Neural progenitor cell (in vitro differentiated cells): ENCODE measurements around the gene SEC22A. TPM values are rescaled to one million over a fixed set of nuclear protein-coding genes. Genes with fewer than 3 reads are reported as not detected.

Experiments used
- DNase-seq: peaks from one replicate; pipeline ENCODE4 v3.0.0-alpha.2; 2016; ENCODE audit warnings: low spot score
- H2AFZ ChIP-seq: fragments of 200-600 bp; sonication (generic); replicated peaks from 2 replicates; pipeline ENCODE4 v1.6.1; 2016; ENCODE audit warnings: antibody characterized with exemption
- H3F3A ChIP-seq: fragments of 200-600 bp; sonication (generic); 2 replicates; pipeline ENCODE4 v1.6.1; 2016; ENCODE audit warnings: antibody characterized with exemption, low read depth
- H3K27ac ChIP-seq: fragments of 200-600 bp; sonication (generic); 2 replicates; pipeline ENCODE4 v1.5.1; 2016; ENCODE audit warnings: mild to moderate bottlenecking
- H3K27me3 ChIP-seq: fragments of 200-600 bp; sonication (generic); 2 replicates; pipeline ENCODE4 v1.6.1; 2016; ENCODE audit warnings: mild to moderate bottlenecking, moderate library complexity
- H3K36me3 ChIP-seq: fragments of 200-600 bp; sonication (generic); 2 replicates; pipeline ENCODE4 v1.5.1; 2016
- H3K4me1 ChIP-seq: fragments of 200-600 bp; sonication (generic); 2 replicates; pipeline ENCODE4 v1.6.1; 2016; ENCODE audit warnings: mixed run types
- H3K4me2 ChIP-seq: fragments of 200-600 bp; sonication (generic); 2 replicates; pipeline ENCODE4 v1.6.1; 2016
- H3K4me3 ChIP-seq: fragments of 200-600 bp; sonication (generic); 2 replicates; pipeline ENCODE4 v1.5.1; 2016
- H3K79me2 ChIP-seq: fragments of 200-600 bp; sonication (generic); 2 replicates; pipeline ENCODE4 v1.6.1; 2016; ENCODE audit warnings: low read depth
- H3K9ac ChIP-seq: fragments of 200-600 bp; sonication (generic); 2 replicates; pipeline ENCODE4 v1.6.1; 2016
- H3K9me3 ChIP-seq: fragments of 200-600 bp; sonication (generic); 2 replicates; pipeline ENCODE4 v1.5.1; 2016; ENCODE audit warnings: low read depth
- H4K20me1 ChIP-seq: fragments of 200-600 bp; sonication (generic); 2 replicates; pipeline ENCODE4 v1.6.1; 2016; ENCODE audit warnings: low read depth
- H3K27ac Mint-ChIP-seq: 3 replicates; pipeline ENCODE4 v1.8.0; 2021; ENCODE audit warnings: mixed read lengths
- H3K27me3 Mint-ChIP-seq: 2 replicates; pipeline ENCODE4 v1.8.0; 2022; ENCODE audit warnings: low read depth, mild to moderate bottlenecking, inconsistent platforms, moderate library complexity, mixed read lengths; ENCODE audit not compliant: insufficient read depth
- H3K36me3 Mint-ChIP-seq: 3 replicates; pipeline ENCODE4 v1.8.0; 2021; ENCODE audit warnings: mixed read lengths
- H3K4me1 Mint-ChIP-seq: 3 replicates; pipeline ENCODE4 v1.8.0; 2021; ENCODE audit warnings: mixed read lengths
- H3K4me3 Mint-ChIP-seq: 3 replicates; pipeline ENCODE4 v1.8.0; 2021; ENCODE audit warnings: mild to moderate bottlenecking, moderate library complexity, mixed read lengths
- H3K9me3 Mint-ChIP-seq: 3 replicates; pipeline ENCODE4 v1.8.0; 2020; ENCODE audit warnings: mixed read lengths
- EZH2 ChIP-seq: fragments of 200-600 bp; sonication (generic); IDR thresholded peaks from 2 replicates; pipeline ENCODE4 v1.6.1; 2017; ENCODE audit warnings: antibody characterized with exemption, mild to moderate bottlenecking, moderate library complexity
- EZH2phosphoT487 ChIP-seq: fragments of 200-600 bp; sonication (generic); IDR thresholded peaks from 2 replicates; pipeline ENCODE4 v1.6.1; 2017; ENCODE audit warnings: antibody characterized with exemption
- total RNA-seq: library from RNA; depleted of rRNA; stranded (reverse); fragments of >200 nt; gene quantifications from 2 replicates; pipeline ENCODE4 v1.2.3, GENCODE V29; 2015; ENCODE audit warnings: low replicate concordance
- TF ChIP-seq, protein P1 (sequence below): fragments of 200-600 bp; sonication (generic); IDR thresholded peaks from 2 replicates; pipeline ENCODE4 v1.5.1; 2017; ENCODE audit warnings: antibody characterized with exemption, mild to moderate bottlenecking

The SEC22A gene
- total RNA-seq, 1 donor from 2014 or later = 26.4 TPM

DNA sequence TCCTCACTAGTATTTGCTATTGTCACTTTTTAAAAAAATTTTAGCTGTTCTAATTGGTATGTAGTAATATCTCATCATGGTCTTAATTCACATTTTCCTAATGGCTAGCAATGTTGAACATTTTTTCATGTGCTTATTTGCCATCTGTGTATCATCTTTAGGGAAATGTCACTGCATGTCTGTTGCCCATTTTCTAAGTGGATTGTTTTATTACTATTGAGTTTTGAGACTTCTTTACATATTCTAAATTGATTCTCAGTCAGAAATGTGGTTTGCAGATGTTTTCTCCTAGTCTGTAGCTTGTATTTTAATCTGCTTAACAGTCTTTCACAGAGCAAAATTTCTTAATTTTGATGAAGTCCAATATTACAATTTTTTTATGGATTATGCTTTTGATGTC is 33.6 kb upstream of the SEC22A start:
- Mint-ChIP-seq H3K27me3 (peaks cover 4% of the 10 kb centered on the region), H3K9me3 (peaks cover 13% of the 10 kb centered on the region), H3K27ac (no peak overlapping the region), H3K36me3 (peaks cover 30% of the 10 kb centered on the region), H3K4me3 (no peak overlapping the region), H3K4me1 (peaks cover 20% of the 10 kb centered on the region)
- H3K79me2 ChIP-seq = no peaks in the 10 kb centered on the region
- peaks cover 5% of the 10 kb centered on the region for H3K27me3 ChIP-seq
- H3K27ac ChIP-seq = no peak overlapping the region
- peaks cover 4% of the 10 kb centered on the region for H3K9me3 ChIP-seq
- no peak for DNase-seq
- no peak overlapping the region for H2AFZ ChIP-seq
- H3F3A ChIP-seq = peaks cover 3% of the 10 kb centered on the region
- H3K36me3 ChIP-seq = no peaks in the 10 kb centered on the region
- peaks cover 11% of the 10 kb centered on the region for H3K4me1 ChIP-seq
- H3K9ac ChIP-seq = no peak overlapping the region
- no peak overlapping the region for H3K4me2 ChIP-seq
- peaks cover 13% of the 10 kb centered on the region for H4K20me1 ChIP-seq
- no peak overlapping the region for H3K4me3 ChIP-seq
- no peak for TF ChIP-seq EZH2phosphoT487
- TF ChIP-seq EZH2 = no peak
- TF ChIP-seq, protein P1, sequence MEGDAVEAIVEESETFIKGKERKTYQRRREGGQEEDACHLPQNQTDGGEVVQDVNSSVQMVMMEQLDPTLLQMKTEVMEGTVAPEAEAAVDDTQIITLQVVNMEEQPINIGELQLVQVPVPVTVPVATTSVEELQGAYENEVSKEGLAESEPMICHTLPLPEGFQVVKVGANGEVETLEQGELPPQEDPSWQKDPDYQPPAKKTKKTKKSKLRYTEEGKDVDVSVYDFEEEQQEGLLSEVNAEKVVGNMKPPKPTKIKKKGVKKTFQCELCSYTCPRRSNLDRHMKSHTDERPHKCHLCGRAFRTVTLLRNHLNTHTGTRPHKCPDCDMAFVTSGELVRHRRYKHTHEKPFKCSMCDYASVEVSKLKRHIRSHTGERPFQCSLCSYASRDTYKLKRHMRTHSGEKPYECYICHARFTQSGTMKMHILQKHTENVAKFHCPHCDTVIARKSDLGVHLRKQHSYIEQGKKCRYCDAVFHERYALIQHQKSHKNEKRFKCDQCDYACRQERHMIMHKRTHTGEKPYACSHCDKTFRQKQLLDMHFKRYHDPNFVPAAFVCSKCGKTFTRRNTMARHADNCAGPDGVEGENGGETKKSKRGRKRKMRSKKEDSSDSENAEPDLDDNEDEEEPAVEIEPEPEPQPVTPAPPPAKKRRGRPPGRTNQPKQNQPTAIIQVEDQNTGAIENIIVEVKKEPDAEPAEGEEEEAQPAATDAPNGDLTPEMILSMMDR = no peak

DNA sequence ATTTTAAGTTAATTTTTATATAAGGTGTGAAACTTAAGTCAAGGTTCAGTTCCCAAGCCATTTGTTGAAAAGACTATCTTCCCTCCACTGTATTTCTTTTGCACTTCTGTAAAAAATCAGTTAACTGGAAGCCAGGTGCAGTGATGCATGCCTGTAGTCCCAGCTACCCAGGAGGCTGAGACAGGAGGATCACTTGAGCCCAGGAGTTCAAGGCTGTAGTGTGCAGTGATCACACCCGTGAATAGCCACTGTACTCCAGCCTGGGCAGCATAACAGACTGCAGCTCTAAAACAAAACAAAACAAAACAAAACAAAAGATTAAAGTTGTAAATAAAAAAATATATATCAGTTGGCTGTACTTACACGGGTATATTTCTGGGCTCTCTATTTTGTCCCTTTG is 33.1 kb upstream of the SEC22A start:
- Mint-ChIP-seq H3K27me3 (peaks cover 4% of the 10 kb centered on the region), H3K9me3 (peaks cover 13% of the 10 kb centered on the region), H3K27ac (no peak overlapping the region), H3K36me3 (peaks cover 25% of the 10 kb centered on the region), H3K4me3 (no peak overlapping the region), H3K4me1 (peaks cover 20% of the 10 kb centered on the region)
- Histone ChIP-seq H3K36me3 (no peaks in the 10 kb centered on the region), H3F3A (peaks cover 3% of the 10 kb centered on the region), H3K9me3 (peaks cover 4% of the 10 kb centered on the region), H3K9ac (no peak overlapping the region), H3K27ac (no peak overlapping the region), H3K4me1 (peaks cover 11% of the 10 kb centered on the region), H3K4me2 (no peak overlapping the region), H4K20me1 (peaks cover 13% of the 10 kb centered on the region), H3K27me3 (peaks cover 5% of the 10 kb centered on the region), H2AFZ (no peak overlapping the region), H3K4me3 (no peak overlapping the region), H3K79me2 (no peaks in the 10 kb centered on the region)
- no peak for DNase-seq
- TF ChIP-seq EZH2 (no peak), EZH2phosphoT487 (no peak)
- TF ChIP-seq, protein P1 = no peak

DNA sequence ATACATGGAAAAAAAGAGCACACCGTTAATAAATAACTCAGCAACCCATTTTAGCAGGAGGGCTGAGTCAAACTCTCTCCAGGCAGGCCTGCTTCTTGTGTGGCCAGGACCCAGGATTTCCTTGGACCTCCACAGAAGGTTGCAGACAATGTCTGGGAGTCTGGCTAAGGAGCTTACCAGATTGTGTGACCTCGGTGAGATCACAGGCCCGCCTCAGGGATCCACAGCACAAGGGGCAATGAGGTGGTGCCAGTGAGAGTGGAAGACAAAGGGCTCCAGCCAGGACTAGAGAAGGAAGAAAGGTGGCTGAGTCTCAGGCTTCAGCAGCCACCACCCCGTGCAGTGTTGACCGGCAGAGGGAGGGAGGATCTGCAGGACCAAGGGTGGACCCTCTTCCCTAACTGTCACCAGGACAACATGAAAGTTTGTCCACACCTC is 32.2 kb upstream of the SEC22A start:
- no peak overlapping the region for H3K27ac ChIP-seq
- peaks cover 13% of the 10 kb centered on the region for H4K20me1 ChIP-seq
- H3K79me2 ChIP-seq = no peaks in the 10 kb centered on the region
- peaks cover 4% of the 10 kb centered on the region for H3K9me3 ChIP-seq
- no peak overlapping the region for H3K9ac ChIP-seq
- H3K4me2 ChIP-seq = no peak overlapping the region
- Mint-ChIP-seq H3K4me3 (no peak overlapping the region), H3K27ac (peak overlapping the region; percentile 23), H3K36me3 (peaks cover 18% of the 10 kb centered on the region), H3K4me1 (peaks cover 20% of the 10 kb centered on the region), H3K27me3 (peaks cover 4% of the 10 kb centered on the region), H3K9me3 (peaks cover 13% of the 10 kb centered on the region)
- no peaks in the 10 kb centered on the region for H3K36me3 ChIP-seq
- no peak overlapping the region for H2AFZ ChIP-seq
- DNase-seq = peak; percentile 88
- peaks cover 5% of the 10 kb centered on the region for H3K27me3 ChIP-seq
- no peak for TF ChIP-seq EZH2
- TF ChIP-seq EZH2phosphoT487 = no peak
- TF ChIP-seq, protein P1 = no peak
- peaks cover 3% of the 10 kb centered on the region for H3F3A ChIP-seq
- no peak overlapping the region for H3K4me3 ChIP-seq
- peaks cover 11% of the 10 kb centered on the region for H3K4me1 ChIP-seq
